Measurements from ENCODE around the gene ZNF780B. TPM values are rescaled to one million over a fixed set of nuclear protein-coding genes. Genes with fewer than 3 reads are reported as not detected.

The ZNF780B gene
- total and polyA plus RNA-seq, 9 donors: 5.4 to 36.1 (median 25.4) TPM

DNA sequence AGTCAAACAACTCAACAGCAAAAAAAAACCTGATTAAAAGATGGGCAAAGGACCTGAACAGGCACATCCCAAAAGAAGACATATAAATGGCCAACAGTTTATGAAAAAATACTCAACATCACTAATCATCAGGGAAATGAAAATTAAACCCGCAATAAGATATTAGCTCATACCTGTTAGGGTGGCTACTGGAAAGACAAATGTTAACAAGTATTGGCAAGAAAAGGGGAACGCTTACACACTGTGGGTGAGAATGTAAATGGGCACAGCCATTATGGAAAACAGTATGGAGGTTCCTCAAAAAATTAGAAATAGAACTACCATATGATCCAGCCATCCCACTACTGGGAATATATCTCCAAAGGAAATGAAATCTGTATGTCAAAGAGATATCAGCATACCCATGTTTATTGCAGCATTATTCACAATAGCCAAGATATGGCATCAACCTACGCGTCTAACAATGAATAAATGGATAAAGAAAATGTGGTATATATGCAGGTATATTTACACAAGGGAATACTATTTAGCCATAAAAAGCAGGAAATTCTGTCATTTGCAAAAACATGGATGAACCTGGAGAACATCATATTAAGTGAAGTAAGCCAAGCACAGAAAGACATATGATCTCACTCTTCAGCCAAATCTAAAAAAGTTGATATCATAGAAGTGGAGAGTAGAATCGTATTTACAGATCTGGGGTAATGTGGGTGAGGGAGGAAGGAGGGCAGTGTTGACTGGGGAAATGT lies 32.4 kb upstream of the ZNF780B start:
- TF ChIP-seq CTCF (IDR thresholded peaks at IDR 0.05): no peak
- no peak for TF ChIP-seq POLR2A (IDR thresholded peaks at IDR 0.05)
- TF ChIP-seq EP300 (IDR thresholded peaks at IDR 0.05): no peak
- Histone ChIP-seq H3K27ac (no peak overlapping the region), H3K27me3 (no peaks in the 10 kb centered on the region), H3K36me3 (no peaks in the 10 kb centered on the region), H3K4me3 (no peak overlapping the region), H3K9me3 (no peaks in the 10 kb centered on the region), H3K4me1 (ENCODE audit: insufficient read depth) (peaks cover 4% of the 10 kb centered on the region)
- no peak for DNase-seq
- intact Hi-C loops (cut with DNase I): no loop called here
- WGBS, 3 donors: 71 to 99% (median 88%) methylated on average over 5 of the region's 5 CpGs

GRCh38 chr19:40084948-40085347 lies 28.9 kb upstream of the ZNF780B start:
- TF ChIP-seq POLR2A (IDR thresholded peaks at IDR 0.05): no peak
- no peak for TF ChIP-seq EP300 (IDR thresholded peaks at IDR 0.05)
- TF ChIP-seq CTCF (IDR thresholded peaks at IDR 0.05): no peak
- intact Hi-C loops (cut with DNase I): no loop called here
- Histone ChIP-seq H3K4me3 (no peak overlapping the region), H3K27ac (no peak overlapping the region), H3K36me3 (no peaks in the 10 kb centered on the region), H3K9me3 (no peaks in the 10 kb centered on the region), H3K27me3 (no peaks in the 10 kb centered on the region), H3K4me1 (ENCODE audit: insufficient read depth) (peaks cover 4% of the 10 kb centered on the region)
- WGBS, 3 donors: 64 to 82% (median 73%) methylated on average over 4 of the region's 4 CpGs
- no peak for DNase-seq

DNA sequence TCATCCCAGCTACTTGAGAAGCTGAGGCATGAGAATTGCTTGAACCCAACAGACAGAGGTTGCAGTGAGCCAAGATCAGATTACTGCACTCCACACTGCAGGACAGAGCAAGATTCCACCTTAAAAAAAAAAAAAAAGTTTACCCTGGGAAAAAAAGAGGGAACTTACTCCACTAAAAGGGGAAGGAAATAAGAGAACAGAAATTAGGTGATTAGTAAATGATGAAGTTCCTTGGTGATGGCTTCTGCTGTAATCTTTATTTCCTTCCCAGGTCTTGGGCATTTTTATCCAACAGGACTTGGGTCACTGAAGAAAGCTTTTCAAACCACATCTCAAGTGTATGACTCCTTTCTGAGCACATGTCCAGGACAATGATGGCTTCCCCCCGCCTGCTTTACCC lies 25.4 kb upstream of the ZNF780B start:
- intact Hi-C loops (cut with DNase I): no loop called here

GRCh38 chr19:40080289-40080688 lies 24.3 kb upstream of the ZNF780B start:
- Histone ChIP-seq H3K27me3 (no peaks in the 10 kb centered on the region), H3K27ac (no peak overlapping the region), H3K36me3 (no peaks in the 10 kb centered on the region), H3K4me3 (no peak overlapping the region), H3K4me1 (ENCODE audit: insufficient read depth) (no peaks in the 10 kb centered on the region), H3K9me3 (peaks cover 0 to 15% of the 10 kb centered on the region in 2 donors)
- intact Hi-C loops (cut with DNase I): no loop called here
- DNase-seq: no peak
- TF ChIP-seq EP300 (IDR thresholded peaks at IDR 0.05) (no peak), CTCF (IDR thresholded peaks at IDR 0.05) (no peak), POLR2A (IDR thresholded peaks at IDR 0.05) (no peak)
- WGBS, 3 donors: 97 to 100% (median 100%) methylated on average over 1 of the region's 1 CpG

More for the DNA sequence above, 25.4 kb upstream of the ZNF780B start:
- no peaks in the 10 kb centered on the region for H3K27me3 ChIP-seq
- H3K36me3 ChIP-seq: no peaks in the 10 kb centered on the region
- peaks cover 0 to 10% of the 10 kb centered on the region in 2 donors for H3K9me3 ChIP-seq
- no peak overlapping the region for H3K27ac ChIP-seq
- H3K4me3 ChIP-seq: no peak overlapping the region
- 95 to 100% (median 99%) methylated on average over 1 of the region's 1 CpG for WGBS, 3 donors
- no peaks in the 10 kb centered on the region for H3K4me1 ChIP-seq (ENCODE audit: insufficient read depth)
- TF ChIP-seq CTCF (IDR thresholded peaks at IDR 0.05): no peak
- no peak for TF ChIP-seq POLR2A (IDR thresholded peaks at IDR 0.05)
- TF ChIP-seq EP300 (IDR thresholded peaks at IDR 0.05): no peak
- DNase-seq: no peak
